ENCODE measurements around the gene IL27RA.

The IL27RA gene

DNA sequence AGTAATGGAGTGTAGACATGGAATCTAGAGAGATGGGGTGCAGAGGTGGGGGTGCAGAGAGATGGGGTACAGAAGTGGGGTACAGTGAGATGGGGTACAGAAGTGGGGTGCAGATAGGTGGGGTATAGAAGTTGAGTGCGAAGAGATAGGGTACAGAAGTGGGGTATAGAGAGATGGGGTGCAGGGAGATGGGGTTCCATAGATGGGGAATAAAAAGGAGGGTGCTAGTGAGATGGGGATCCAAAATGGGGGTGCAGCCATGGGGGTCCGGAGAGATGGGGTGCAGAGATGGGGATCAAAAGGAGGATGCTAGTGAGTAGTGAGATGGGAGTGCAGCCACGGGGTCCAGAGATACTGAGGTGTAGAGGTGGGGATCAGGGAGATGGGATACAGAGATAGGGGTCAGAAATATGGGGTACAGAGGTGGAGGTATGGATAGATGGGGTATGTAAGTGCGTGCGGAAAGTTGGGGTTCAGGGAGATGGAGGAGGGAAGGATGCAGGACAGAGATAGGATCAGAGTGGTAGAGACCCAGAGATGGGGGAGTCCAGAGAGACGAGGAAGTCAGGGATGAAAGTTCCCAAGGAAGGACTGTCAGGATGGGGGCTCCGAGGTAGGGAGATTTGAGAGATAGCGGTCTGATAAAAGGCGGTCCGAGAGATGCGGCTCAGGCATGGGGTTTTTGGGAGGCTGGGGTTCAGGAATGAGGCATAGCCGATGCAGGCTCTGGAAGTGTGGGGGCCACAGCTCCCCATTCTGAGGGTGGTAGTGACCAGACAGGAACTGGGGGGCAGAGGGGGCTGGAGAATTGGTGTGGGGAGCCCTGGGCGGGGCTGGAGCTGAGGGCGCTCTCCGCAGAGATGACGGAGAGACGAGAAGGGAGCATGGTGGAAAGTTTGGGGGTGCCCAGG, 26.9 kb downstream of the IL27RA start:
- Histone ChIP-seq H3K4me3 (ENCODE audit: low read depth, low read length) (no peak overlapping the region), H3K27ac (no peak overlapping the region), H3K27me3 (replicated peaks) (peaks cover 12% of the 10 kb centered on the region), H3K36me3 (replicated peaks) (no peaks in the 10 kb centered on the region)
- no peak for DNase-seq
- in situ Hi-C loops (cut with HindIII; ENCODE audit: low pct_ligation_motif_present, low sequenced_read_pairs) = no loop called here
- TF ChIP-seq CTCF (IDR thresholded peaks at IDR 0.05; ENCODE audit: low read depth, low read length, missing control alignments) = no peak

GRCh38 chr19:14059093-14059480, 27.5 kb downstream of the IL27RA start:
- Histone ChIP-seq H3K36me3 (replicated peaks) (no peaks in the 10 kb centered on the region), H3K4me3 (ENCODE audit: low read depth, low read length) (no peak overlapping the region), H3K27ac (no peak overlapping the region), H3K27me3 (replicated peaks) (peaks cover 12% of the 10 kb centered on the region)
- peak; percentile 88 for TF ChIP-seq CTCF (IDR thresholded peaks at IDR 0.05; ENCODE audit: low read depth, low read length, missing control alignments)
- DNase-seq = no peak
- in situ Hi-C loops (cut with HindIII; ENCODE audit: low pct_ligation_motif_present, low sequenced_read_pairs) = no loop called here

GRCh38 chr19:14059652-14060155, 28.1 kb downstream of the IL27RA start:
- DNase-seq = no peak
- in situ Hi-C loops (cut with HindIII; ENCODE audit: low pct_ligation_motif_present, low sequenced_read_pairs) = no loop called here
- Histone ChIP-seq H3K36me3 (replicated peaks) (no peaks in the 10 kb centered on the region), H3K27ac (no peak overlapping the region), H3K27me3 (replicated peaks) (peaks cover 12% of the 10 kb centered on the region), H3K4me3 (ENCODE audit: low read depth, low read length) (no peak overlapping the region)
- TF ChIP-seq CTCF (IDR thresholded peaks at IDR 0.05; ENCODE audit: low read depth, low read length, missing control alignments) = no peak

- in situ Hi-C loops (cut with HindIII; ENCODE audit: low pct_ligation_motif_present, low sequenced_read_pairs) = no loop called here
- H3K27me3 ChIP-seq (replicated peaks) = peaks cover 12% of the 10 kb centered on the region
- no peak overlapping the region for H3K27ac ChIP-seq
- no peak for DNase-seq
- no peaks in the 10 kb centered on the region for H3K36me3 ChIP-seq (replicated peaks)
- no peak for TF ChIP-seq CTCF (IDR thresholded peaks at IDR 0.05; ENCODE audit: low read depth, low read length, missing control alignments)
- H3K4me3 ChIP-seq (ENCODE audit: low read depth, low read length) = no peak overlapping the region
Observed at GRCh38 chr19:14061081-14061749, 29.7 kb downstream of the IL27RA start.

DNA sequence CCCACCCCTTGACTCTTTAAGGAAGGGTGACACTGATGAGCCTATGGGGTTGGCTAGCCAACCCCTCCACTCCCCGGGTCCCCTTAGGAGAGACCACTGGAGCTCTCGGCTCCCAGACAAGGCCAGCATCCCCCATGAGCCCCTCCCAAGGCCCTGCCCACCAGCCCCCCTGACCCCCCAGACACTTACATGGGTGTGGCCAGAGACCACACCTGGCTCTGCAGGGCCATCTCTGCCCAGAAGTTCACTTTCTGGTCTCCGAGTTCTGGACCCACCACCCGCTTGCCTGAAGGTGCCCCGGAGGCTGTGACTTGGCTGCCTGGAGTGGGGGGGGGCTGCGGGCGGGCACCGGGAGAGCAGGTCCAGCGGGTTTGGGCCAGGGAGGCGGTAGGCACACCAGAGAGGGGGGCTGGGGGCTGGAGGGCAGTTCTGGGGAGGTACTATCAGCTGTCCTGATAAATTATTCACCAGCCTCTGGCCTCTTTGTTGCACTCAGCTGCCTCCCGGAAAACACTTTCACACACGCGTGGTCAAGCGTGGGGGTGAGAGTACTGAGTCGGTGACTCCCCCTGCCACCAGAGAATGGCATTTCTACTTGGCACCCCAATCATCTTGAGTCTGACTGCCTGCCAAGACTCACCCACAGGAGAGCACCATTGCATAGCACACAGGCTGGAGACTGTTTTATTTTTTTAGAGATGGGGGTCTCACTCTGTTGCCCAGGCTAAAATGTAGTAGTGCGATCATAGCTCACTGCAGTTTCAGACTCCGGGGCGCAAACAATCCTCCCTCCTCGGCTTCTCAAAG, 30.4 kb downstream of the IL27RA start, which contains the start of gene PALM3:
TSS of gene PALM3 (minus strand) at position 326 of the 807 bp plus-strand sequence. CDS start at position 230, 96 bp downstream.
- Histone ChIP-seq H3K4me3 (ENCODE audit: low read depth, low read length) (no peak within 1 kb of the TSS), H3K27ac (no peak within 1 kb of the TSS), H3K27me3 (replicated peaks) (peaks cover 12% of the 10 kb centered on the region), H3K36me3 (replicated peaks) (no peaks in the 10 kb centered on the region)
- DNase-seq = no peak
- no peak for TF ChIP-seq CTCF (IDR thresholded peaks at IDR 0.05; ENCODE audit: low read depth, low read length, missing control alignments)
- in situ Hi-C loops (cut with HindIII; ENCODE audit: low pct_ligation_motif_present, low sequenced_read_pairs) = no loop called here

All from brain microvascular endothelial cell (primary cell).